ENCODE results near the gene PITPNC1. TPM values are rescaled to one million over a fixed set of nuclear protein-coding genes. Genes with fewer than 3 reads are reported as not detected.
"Not testable (repeated sequence)": the region's sequence is repeated elsewhere in the genome, so short reads cannot be mapped to it uniquely, and the experiment has no call there.

PITPNC1 gene
- 10.7 and 13.0 TPM in 2 replicates for total RNA-seq

GRCh38 chr17:67376737-67377487 is at the start of gene PITPNC1:
PITPNC1 (plus strand) TSS chr17:67377281.
- no peak for DNase-seq (ENCODE audit: extremely low read depth, low read depth, low spot score)

- no peak for DNase-seq (ENCODE audit: extremely low read depth, low read depth, low spot score)
These were observed 49.1 kb upstream of the PITPNC1 start for GRCh38 chr17:67328026-67328425.

- DNase-seq (ENCODE audit: extremely low read depth, low read depth, low spot score) = not testable (repeated sequence)
These were observed 45.5 kb upstream of the PITPNC1 start for GRCh38 chr17:67331381-67332161.

DNA sequence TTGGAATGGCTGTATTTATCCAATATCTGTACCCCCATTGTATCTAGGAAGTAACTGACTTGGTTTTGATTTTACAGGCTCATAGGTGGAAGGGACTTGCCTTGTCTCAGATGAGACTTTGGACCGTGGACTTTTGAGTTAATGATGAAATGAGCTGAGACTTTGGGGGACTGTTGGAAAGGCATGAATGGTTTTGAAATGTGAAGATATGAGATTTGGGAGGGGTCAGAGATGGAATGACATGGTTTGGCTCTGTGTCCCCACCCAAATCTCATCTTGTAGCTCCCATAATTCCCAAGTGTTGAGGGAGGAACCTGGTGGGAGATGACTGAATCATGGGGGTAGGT is 44.9 kb upstream of the PITPNC1 start:
- DNase-seq (ENCODE audit: extremely low read depth, low read depth, low spot score) = not testable (repeated sequence)

GRCh38 chr17:67335245-67335835 is 41.7 kb upstream of the PITPNC1 start:
- no peak for DNase-seq (ENCODE audit: extremely low read depth, low read depth, low spot score)

DNA sequence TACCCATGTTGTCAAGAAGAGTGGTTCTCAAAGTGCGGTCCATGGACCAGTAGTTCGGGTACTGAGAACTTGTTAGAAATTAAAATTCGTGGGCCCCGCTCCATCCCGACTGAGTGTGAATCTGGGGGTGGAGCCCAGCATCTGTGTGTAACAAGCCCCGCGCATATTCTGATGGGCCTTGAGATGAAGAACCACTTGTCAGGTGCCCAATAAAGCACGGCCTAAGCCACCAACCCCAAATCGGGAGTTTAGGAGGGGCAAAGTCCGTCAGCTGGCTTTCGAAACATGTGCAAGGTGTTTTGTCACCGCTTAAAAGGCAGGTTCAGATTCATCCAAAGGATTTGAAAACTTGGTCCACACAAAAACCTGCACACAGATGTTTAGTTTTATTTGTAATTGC is 40.2 kb upstream of the PITPNC1 start:
- DNase-seq (ENCODE audit: extremely low read depth, low read depth, low spot score) = no peak

DNA sequence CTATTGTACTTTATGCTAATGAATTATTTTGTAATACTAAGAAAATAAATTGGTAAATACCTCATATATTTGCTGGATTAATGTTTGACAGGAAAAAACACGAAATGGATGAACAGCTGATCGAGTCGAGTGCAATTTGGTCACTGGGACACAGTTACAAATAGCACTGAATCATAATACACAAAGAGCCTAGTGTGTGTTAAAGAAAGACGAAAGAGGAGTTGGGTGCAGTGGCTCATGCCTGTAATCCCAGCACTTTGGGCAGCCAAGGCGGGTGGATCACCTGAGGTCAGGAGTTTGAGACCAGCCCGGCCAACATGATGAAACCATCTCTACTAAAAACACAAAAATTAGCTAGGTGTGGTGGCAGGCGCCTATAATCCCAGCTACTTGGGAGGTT is 38.7 kb upstream of the PITPNC1 start:
- DNase-seq (ENCODE audit: extremely low read depth, low read depth, low spot score) = not testable (repeated sequence)

DNA sequence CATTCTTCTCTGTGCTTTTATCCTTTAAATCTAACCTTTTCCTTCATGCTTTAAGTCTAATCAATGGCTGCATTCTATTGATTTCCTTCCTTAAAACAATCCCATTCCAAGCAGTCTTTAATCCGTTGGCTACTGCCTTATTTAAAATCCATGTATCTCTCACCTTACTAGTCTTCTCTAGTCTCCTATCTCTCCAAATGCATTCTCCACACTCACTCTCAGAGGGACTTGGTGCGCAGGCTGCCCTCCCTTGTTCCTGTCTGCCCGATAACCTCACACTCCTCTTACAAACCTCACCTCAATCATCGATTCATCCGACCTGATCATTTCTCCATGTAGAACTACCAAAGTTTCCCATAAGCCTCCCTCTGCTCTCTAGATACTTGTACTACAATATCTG is 33.8 kb upstream of the PITPNC1 start:
- no peak for DNase-seq (ENCODE audit: extremely low read depth, low read depth, low spot score)

DNA sequence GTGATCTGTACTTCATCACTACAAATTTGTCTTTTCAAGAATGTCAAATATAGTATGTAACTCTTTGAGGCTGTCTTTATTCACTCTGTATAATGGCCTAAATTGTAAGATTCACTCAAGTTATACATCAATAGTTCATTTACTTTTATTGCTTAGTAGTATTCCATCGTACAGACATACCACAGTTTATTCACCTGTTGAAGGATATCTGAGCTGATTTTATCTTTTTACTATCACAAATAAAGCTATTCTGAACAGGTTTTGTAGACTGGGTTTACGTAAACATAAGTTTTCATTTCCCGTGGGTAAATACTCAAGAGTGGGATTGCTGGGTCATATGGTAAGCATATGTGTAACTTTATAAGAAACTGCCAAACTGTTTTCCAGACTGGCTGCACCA is 29.3 kb upstream of the PITPNC1 start:
- DNase-seq (ENCODE audit: extremely low read depth, low read depth, low spot score) = no peak

DNA sequence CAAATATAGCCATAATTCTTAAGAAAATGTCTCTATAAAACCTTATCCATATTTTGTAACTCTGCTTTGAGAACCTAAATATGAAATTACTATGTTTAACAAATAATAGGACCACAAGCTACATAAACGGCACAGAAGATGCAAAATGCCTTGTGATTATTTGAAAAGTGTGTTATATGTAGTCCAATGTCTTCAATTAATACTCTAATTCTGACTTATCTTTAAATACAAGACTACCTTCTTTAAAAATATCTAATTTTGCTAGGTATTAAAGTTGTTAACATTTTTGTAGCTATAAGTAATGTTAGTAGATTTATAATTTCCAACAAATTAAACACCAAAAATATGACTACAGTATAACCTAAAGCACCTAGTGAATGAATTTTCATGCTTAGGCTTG is 27.7 kb upstream of the PITPNC1 start:
- DNase-seq (ENCODE audit: extremely low read depth, low read depth, low spot score) = no peak

DNA sequence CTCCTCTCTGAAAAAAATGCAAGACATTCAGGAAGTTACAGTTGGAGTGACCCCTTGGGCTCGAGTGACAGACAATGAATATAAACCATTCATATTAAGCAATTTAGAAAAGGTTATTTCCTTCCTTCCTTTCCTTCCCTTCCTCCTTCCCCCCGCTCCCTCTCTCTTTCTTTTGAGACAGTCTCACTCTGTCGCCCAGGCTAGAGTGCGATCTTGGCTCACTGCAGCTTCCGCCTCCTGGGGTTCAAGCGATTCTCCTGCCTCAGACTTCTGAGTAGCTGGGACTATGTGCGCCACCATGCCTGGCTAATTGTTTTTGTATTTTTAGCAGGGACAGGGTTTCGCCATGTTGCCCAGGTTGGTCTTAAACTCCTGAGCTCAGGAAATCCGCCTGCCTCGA is 23.9 kb upstream of the PITPNC1 start:
- no peak for DNase-seq (ENCODE audit: extremely low read depth, low read depth, low spot score)

DNA sequence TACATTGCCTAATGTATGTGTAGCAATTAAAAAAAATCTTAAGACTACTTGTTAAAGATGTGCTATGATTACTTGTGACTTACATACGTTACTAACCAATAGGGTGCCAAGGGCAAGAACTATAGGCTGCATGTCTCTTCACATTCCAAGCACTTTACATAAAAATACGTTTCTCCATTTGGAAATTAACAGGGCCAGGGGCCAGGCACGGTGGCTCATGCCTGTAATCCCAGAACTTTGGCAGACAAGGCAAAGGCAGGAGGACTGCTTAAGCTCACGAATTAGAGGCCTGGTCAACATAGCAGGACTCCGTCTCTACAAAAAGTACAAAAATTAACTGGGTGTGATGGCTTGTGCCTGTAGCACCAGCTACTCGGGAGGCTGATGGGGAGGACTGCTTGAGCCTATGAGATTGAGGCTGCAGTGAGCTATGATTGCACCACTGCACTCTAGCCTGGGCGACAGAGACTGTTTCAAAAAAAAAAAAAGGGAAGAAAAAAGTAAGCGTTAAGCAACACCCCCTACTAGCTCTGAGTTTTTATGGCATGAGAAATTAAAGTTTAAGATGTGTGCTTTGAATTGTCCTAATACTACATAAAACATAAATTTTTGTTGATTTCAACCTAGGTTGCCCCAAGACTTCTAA is 23.0 kb upstream of the PITPNC1 start:
- DNase-seq (ENCODE audit: extremely low read depth, low read depth, low spot score) = no peak

DNA sequence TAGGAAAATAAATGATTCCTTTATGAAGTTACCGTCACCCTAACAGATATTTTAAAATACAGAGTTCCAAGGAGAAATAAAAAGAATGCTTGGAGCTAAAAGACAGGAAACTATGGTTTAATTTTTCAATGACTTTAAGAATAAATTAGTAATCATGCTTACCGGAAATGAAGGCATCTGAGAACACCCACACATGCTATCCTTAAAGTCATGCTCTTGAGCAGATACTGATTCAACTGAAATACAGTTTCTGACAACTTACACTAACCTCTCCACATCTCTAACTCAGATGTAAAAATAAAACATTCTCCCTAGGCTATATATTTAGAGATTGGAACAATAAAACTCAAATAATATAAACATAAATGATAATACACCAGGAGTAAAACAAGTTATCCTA is 18.5 kb upstream of the PITPNC1 start:
- DNase-seq (ENCODE audit: extremely low read depth, low read depth, low spot score) = no peak

GRCh38 chr17:67359960-67360791 is 16.9 kb upstream of the PITPNC1 start:
- DNase-seq (ENCODE audit: extremely low read depth, low read depth, low spot score) = no peak

DNA sequence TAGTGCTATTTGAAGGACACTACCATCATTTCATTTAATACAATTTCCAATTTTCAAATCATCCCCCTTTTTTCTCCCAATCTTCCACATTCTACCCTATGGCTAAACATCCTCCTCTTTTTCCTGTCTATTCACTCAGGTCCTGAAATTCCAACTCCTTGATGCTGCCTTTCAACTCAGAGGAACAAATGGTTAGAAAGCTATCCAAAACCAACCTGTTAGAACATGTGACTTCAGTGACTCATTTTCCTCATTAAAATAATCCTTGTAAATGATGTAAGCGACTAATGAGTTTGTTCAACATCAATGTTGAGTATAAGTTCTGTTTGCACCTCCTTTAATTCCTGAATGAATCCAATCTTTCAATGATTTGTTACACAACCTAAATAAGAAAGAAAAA is 16.2 kb upstream of the PITPNC1 start:
- no peak for DNase-seq (ENCODE audit: extremely low read depth, low read depth, low spot score)

DNA sequence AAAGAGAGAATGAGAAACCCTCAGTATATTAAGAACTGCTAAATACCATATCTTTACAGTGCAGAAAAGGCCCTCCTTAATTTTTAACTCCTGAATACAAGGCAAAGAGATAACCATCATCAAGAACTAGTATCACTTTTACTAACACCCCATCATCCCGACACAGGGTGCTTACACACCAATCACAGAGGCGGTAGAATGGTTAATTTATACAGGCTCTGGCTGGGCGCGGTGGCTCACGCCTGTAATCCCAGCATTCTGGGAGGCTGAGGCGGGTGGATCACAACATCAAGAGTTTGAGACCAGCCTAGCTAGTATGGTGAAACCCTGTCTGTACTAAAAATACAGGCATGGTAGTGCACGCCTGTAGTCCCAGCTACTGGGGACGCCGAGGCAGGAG is 14.9 kb upstream of the PITPNC1 start:
- no peak for DNase-seq (ENCODE audit: extremely low read depth, low read depth, low spot score)

DNA sequence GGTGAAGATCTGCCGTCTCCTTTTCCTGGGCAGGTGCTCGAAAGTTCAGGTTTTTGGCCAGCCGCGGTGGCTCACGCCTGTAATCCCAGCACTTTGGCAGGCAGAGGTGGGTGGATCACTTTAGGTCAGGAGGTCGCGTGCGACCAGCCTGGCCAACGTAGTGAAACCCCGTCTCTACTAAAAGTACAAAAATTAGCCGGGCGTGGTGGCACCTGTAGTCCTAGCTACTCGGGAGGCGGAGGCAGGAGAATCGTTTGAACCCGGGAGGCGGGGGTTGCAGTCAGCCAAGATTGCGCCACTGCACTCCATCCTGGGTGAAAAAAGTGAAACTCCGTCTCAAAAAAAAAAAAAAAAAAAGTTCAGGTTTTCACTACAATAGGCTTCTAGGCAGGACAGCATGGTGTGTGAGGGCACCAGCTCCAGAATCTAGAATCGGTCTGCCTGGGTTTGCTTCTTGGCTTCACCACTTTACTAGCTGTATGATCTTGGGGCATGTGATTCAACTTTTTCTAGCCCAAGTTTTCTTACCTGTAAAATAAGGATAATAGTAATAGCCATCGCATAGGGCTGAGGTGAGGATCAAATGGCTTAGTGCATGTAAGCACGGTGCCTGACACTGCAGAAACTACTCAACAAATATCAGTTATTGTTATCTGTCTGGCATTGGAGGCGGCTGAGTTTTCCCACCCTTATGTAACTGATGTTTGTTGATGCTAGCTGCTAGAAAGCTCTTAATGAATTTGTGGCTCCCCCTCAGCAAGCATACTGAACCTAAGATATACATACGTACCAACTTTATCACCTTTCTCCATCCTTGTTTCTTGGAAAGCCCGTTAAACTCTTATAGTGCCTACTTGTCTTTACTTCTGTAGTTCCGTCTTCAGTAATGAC is 12.0 kb upstream of the PITPNC1 start:
- no peak for DNase-seq (ENCODE audit: extremely low read depth, low read depth, low spot score)

GRCh38 chr17:67365738-67366192 is 11.3 kb upstream of the PITPNC1 start:
- no peak for DNase-seq (ENCODE audit: extremely low read depth, low read depth, low spot score)

All from glomerular endothelial cell (primary cell).